ENCODE results near the gene GRID1. TPM values are rescaled to one million over a fixed set of nuclear protein-coding genes. Genes with fewer than 3 reads are reported as not detected.

GRID1 gene
- total RNA-seq, 4 donors from 2014 or later = 1.4 to 4.9 (median 2.0) TPM

- DNase-seq (ENCODE audit: low spot score in 2 of 2) = no peak
- 85 to 88% methylated on average over 7 of the region's 7 CpGs for WGBS, 2 donors
- no peak for TF ChIP-seq CTCF (IDR thresholded peaks at IDR 0.05)
- no peak for TF ChIP-seq POLR2A (IDR thresholded peaks at IDR 0.05)
- intact Hi-C loops (cut with DNase I; ENCODE audit: low total_unique reads) = loop anchor here (5.0 kb wide), 1 partner anchor 1759 kb away; no protein-coding TSS in a partner anchor
- no peak overlapping the region for H3K4me3 ChIP-seq (ENCODE audit: low read depth, poor library complexity, severe bottlenecking)
Measured at GRCh38 chr10:85645926-85646711, 720.5 kb downstream of the GRID1 start.

DNA sequence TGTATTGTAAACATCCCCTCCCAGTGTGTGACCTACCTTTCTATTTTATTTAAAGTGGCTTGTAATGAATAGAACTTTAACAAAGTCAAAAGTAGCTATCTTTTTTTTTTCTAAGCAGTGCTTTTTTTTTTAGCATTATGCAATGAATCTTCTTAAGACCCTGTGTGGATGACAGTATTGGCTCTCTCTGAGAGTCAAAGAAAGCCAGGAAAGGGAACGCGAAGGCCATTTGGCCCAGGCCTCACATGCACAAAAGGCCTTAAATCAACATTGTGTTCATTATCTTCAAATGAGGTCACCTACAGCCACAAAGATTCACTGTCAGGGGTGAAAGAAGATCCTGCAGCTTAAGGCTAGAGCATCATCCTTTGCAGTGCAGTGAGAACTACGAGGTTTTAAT, 721.5 kb downstream of the GRID1 start:
- TF ChIP-seq CTCF (IDR thresholded peaks at IDR 0.05) (no peak), POLR2A (IDR thresholded peaks at IDR 0.05) (no peak)
- 65 to 80% methylated on average over 3 of the region's 3 CpGs for WGBS, 2 donors
- intact Hi-C loops (cut with DNase I; ENCODE audit: low total_unique reads) = loop anchor here (5.0 kb wide), 1 partner anchor 1758 kb away; no protein-coding TSS in a partner anchor
- no peak for DNase-seq (ENCODE audit: low spot score in 2 of 2)
- H3K4me3 ChIP-seq (ENCODE audit: low read depth, poor library complexity, severe bottlenecking) = no peak overlapping the region

DNA sequence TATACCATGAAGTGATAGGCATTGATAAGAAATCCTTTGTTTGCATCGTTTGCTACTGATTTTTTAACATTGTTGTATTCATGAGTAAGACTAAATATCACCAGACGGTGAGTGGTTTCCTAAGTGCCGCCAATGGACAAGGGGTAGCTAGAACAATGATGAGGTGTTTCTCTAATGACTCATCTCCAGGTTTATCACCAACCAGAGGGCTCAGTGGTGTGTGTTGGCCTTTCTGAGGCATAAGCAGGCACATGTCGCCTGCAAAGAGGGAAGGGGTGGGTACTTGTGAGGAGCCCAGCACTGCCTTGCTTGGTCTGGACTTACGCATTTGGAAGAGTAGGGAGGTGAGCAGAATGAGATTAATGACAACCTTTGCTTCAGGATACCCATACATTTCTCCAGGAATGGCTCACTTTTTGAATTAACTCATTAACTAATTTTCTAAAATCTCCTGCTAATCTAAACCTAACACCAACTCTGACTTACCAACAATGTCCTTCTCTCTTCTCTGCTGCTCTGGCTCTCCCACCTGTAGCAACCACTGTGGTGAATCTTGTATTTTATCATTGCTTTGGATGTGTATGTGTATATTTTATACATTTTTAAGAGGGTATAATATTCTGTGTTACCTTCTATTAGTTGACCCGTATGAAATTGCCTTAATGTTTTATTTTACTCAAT, 722.6 kb downstream of the GRID1 start:
- intact Hi-C loops (cut with DNase I; ENCODE audit: low total_unique reads) = no loop called here
- DNase-seq (ENCODE audit: low spot score in 2 of 2) = no peak
- no peak overlapping the region for H3K4me3 ChIP-seq (ENCODE audit: low read depth, poor library complexity, severe bottlenecking)
- 85 to 88% methylated on average over 6 of the region's 6 CpGs for WGBS, 2 donors
- no peak for TF ChIP-seq CTCF (IDR thresholded peaks at IDR 0.05)
- no peak for TF ChIP-seq POLR2A (IDR thresholded peaks at IDR 0.05)

DNA sequence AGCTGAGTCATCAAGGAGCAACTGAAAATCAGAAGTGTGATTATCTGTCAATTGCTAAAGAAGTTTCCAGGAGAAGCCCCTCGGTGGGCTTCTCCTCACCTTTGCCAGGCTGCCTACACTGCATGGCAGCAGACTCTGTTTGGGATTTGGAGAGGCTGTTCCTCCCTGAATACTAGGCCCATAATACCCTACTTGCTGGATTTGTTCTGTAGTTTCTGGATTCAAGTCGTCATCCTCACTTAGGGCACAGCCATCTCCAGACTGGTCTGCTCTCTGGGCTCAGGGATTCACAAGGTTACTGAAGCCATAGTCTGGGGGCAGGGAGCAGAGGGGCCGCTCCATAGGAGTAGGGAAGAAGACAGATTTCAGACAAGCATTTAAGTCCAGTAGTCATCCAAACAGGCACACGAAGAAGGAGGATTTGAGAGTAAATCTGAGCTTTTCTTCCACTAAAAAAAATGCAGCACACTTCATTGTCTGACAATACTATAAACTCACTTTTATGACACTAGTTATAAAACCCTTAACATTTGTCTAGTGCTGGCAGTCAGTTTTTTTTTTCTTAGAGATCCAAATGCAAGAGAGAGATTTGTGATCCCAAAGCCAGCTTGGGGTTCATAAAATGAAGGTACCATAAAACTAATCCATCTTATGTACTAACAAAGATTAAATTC, 723.3 kb downstream of the GRID1 start:
- intact Hi-C loops (cut with DNase I; ENCODE audit: low total_unique reads) = no loop called here
- TF ChIP-seq POLR2A (IDR thresholded peaks at IDR 0.05) = no peak

GRCh38 chr10:85642421-85643170, 724.0 kb downstream of the GRID1 start:
- no peak overlapping the region for H3K4me3 ChIP-seq (ENCODE audit: low read depth, poor library complexity, severe bottlenecking)
- peak in 1 of 2 donors; percentile 62 for DNase-seq (ENCODE audit: low spot score in 2 of 2)
- intact Hi-C loops (cut with DNase I; ENCODE audit: low total_unique reads) = no loop called here
- no peak for TF ChIP-seq CTCF (IDR thresholded peaks at IDR 0.05)
- TF ChIP-seq POLR2A (IDR thresholded peaks at IDR 0.05) = no peak
- WGBS, 2 donors = 21 to 29% methylated on average over 4 of the region's 4 CpGs

More for the DNA sequence above, 723.3 kb downstream of the GRID1 start:
- DNase-seq (ENCODE audit: low spot score in 2 of 2) = no peak
- 79 to 81% methylated on average over 4 of the region's 4 CpGs for WGBS, 2 donors
- H3K4me3 ChIP-seq (ENCODE audit: low read depth, poor library complexity, severe bottlenecking) = no peak overlapping the region

Data from lower leg skin (tissue), 4 donors.